Measurements from ENCODE around the gene MAF.

Gene MAF

DNA sequence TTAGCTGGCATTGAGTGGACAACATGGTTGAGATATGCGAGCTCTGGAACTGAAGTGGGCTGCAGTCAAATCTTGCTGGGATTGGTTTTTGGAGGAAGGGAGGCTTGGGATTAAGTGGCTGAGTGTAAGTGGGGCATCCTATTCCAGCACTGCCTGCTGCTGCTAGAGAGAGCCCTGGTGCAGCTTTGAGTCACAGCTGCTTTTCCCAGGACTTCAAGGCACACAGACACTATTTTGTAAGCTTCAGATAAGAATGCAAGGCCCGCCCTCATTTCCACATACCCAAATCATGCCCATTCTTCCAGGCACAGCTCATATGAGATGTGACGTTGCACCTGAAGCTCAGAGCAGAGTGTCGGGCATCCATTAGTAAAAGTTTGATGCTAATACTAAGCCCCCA, 10.2 kb upstream of the MAF start:
- FAIRE-seq: no peak

DNA sequence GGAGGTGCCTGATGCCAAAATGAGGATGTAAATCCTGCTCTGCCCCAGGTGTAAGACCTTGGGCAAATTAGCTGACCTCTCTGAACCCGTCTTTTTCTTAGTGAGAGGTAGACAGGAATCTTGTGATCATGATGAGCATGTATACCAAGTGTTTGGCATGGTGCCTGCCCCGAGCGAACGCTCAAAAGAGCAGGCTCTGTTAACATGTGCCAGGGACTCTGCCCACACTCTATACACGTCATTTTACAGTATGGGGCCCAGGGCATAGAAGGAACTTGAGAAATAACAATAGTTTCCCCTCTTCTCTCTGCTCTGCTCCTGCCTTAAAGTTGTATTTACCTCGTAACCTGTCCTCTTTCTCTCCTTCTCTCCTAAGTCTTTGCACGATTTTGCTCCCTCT, 9.3 kb upstream of the MAF start:
- no peak for FAIRE-seq

DNA sequence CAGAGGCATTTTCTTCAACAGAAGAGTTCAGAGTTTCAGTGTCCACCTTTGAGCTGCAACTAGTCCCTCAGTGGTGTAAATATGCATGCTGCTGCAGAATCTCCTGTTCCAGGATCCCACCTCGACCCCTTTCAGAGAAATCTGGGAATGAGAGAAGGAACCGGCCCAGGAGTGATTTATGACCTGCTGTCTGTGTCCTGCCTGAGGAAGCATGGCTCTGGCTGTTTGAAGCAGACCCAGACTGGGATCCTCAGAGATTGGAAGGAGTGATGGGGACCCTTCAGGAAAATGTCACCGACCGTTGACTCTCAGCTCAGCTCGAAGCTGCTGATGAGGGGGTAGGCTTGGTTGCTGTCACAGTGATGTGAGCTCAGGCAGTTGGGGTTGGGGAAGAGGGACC, 8.4 kb upstream of the MAF start:
- FAIRE-seq: no peak

- FAIRE-seq: no peak
Measured at GRCh38 chr16:79607587-79607986, 7.0 kb upstream of the MAF start.

DNA sequence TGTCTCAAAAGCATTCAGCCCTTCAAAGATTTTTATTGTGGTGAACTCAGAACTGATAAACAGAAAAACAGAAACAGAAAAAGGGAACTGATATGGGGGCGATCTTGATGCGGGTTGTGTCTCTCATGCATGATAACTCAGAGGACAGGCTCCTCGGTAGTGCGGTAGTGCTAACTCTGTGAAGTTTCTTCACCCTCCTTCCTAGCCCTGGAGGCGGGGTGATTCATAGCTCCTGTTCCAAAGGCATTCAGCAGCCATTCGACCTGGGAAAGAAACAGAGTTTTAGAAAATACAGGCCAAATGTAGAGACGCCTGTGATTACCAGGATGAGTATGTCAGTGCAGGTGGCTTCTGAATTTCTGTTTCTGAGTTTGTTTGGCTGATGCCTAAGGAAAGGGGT, 5.5 kb upstream of the MAF start:
- FAIRE-seq: no peak

DNA sequence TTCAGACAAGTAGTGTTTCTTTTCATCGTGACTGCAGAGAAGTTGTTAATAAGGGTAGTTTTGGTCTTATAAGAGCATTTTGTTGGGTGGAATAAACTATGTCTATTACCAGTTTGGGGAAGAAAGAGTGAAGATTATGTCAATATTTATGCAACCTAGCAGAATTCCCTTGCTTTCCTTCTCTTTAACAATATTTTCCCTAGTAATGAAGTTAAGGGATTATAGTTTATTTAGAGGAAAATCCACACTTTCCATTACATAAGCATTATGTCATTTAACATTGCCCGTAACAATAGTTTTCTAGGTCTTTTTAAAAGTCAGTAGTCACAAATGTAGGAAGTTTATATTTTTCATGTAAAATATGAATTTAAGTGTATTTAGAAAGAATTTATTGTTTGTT, 2.5 kb upstream of the MAF start:
- peak; percentile 36 for FAIRE-seq

DNA sequence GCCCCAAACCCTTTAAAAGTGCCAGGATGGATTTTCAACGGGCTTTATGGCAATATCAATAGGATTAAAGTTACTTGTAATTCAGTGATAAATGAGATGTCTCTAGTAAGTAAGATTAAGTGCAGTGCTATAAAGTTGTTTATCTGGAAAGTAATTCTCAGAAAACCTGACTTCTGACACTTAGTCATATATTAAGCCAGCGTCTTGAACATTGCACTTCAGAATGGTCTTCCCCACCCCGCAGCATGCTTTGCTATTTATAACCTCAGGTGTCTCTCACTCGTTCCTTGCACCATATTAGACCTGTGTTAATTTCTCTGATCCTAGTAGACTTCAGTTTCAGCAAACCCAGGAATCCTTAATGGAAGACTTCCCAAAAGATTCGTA, 2.1 kb upstream of the MAF start:
- no peak for FAIRE-seq

GRCh38 chr16:79601931-79602627, 1.5 kb upstream of the MAF start:
- FAIRE-seq: no peak

DNA sequence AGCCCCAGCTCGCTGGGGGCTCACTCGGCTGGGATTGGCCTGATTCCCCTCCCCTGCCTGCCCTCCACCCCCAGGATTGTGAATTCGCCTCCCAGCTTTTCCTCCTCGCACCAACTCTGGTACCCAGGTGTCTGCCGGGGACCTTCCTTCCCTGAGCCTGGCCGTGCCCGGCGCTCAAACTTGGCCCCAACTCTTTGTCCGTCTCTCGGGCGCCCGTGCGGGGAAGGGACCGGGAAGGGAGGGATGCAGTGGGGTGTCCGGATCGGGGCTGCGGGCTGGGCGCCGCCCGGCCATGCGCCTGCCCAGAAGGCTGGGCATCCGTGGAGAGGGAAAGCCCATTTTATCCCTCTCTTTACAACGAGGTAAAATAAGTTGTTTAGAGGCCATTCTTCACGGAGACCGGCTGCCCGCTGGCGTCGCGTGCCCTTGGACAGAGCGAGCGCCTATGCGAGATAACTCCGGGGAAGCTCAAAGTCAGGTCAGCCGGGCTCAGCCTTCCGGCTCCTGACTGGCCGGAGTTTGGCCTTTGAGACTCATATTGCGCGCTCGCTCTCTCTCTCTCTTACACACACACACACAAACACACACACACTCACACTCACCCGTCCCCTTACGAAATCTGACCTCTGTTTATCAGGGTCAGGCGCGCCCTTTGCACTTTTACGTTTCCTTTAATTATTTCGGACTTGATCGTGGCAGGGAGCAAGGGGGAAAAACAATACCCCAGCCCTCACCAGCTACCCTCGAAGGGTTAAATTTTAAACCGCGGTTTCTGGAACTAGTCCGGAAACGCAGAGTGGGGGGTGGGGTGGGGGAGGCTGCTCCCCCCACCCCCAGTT, 774 bp upstream of the MAF start:
- no peak for FAIRE-seq

- no peak for FAIRE-seq
Measured at GRCh38 chr16:79599837-79600637, 500 bp downstream of the MAF start.

DNA sequence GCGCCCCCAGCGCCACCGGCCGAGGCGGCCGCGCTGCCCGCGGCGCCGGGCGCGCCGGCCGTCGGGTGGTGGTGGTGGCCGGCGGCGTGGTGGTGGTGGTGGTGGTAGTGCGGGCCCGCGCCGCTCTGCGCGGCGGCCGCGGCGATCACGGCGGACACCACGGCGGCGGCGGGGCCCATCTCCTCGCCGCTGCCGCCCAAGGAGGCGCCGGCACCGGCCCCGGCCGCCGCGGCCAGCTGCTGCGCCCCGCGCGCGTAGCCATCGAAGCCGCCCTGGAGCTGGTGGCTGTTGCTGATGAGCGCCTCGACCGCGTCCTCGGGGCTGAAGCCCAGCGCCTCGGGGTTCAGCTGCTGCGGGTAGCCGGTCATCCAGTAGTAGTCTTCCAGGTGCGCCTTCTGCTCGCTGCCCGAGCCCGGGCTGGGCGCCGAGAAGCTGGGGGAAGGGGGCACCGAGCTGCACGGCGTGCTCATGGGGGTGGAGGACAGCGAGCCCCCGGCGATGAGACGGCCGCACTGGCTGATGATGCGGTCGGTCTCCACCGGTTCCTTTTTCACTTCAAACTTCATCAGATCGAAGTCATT, 1.2 kb downstream of the MAF start:
- FAIRE-seq: no peak

GRCh38 chr16:79598348-79599181, 2.0 kb downstream of the MAF start:
- no peak for FAIRE-seq

DNA sequence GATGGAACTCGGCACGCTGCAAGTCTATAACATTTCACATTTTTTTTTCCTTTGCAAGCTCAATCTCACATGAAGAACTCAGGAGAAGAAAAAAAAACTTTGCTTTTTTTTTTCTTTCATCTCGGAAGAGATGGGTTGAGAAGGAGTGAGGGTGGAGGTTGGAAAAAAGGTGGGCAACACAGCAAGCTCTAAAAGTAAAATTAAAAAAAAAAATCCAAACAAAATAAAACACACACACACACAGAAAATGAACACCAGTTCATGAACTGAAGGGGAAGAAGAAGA, 2.5 kb downstream of the MAF start:
- no peak for FAIRE-seq

- FAIRE-seq: no peak
Measured at GRCh38 chr16:79597277-79598062, 3.1 kb downstream of the MAF start.

GRCh38 chr16:79595931-79596450, 4.5 kb downstream of the MAF start:
- FAIRE-seq: no peak

- no peak for FAIRE-seq
Measured at GRCh38 chr16:79595231-79595641, 5.3 kb downstream of the MAF start.

DNA sequence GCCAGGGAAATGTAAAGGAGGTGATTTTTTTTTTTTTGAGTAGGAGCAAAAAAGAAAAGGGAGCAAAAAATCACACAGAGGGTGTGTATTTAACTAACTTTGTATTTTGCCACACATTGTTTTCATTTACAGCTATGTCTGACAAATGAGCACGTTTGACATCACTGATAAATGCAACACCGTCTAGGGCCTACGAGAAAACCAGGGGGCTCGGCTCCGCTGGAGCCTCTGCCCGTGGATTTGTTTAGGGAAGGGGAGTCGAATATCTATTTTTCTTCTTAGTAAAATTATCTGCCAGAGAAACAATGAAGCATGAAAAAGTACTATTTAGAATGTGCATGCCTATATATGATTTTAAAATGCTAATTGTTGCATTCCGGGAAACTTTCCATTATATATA, 6.8 kb downstream of the MAF start:
- FAIRE-seq: no peak

- no peak for FAIRE-seq
Measured at GRCh38 chr16:79593074-79593531, 7.4 kb downstream of the MAF start.

GRCh38 chr16:79592186-79592585, 8.4 kb downstream of the MAF start:
- no peak for FAIRE-seq

- no peak for FAIRE-seq
Measured at GRCh38 chr16:79589601-79590102, 10.9 kb downstream of the MAF start.

GRCh38 chr16:79587897-79588296, 12.6 kb downstream of the MAF start:
- FAIRE-seq: no peak

All from colon (tissue), 2 donors.